ENCODE results near the gene GAS7. TPM values are rescaled to one million over a fixed set of nuclear protein-coding genes. Genes with fewer than 3 reads are reported as not detected.
A peak's percentile ranks its signal among the peaks of the same experiment; 100 is the strongest.

The GAS7 gene
- total RNA-seq, result 81.5 TPM
- long read RNA-seq, transcript GAS7-219 (14 exons, 3,535 nt), result major isoform, 6 of 64 reads
- long read RNA-seq, partial matches to known transcripts, result 8 of 64 reads
- long read RNA-seq, other reads (novel, unspliced or antisense), result 50 of 64 reads

GRCh38 chr17:10198509-10199249 lies at the start of gene GAS7:
Gene GAS7 (minus strand): TSS chr17:10198606.
- peak; percentile 92 for DNase-seq (ENCODE audit: low spot score)

- no peak for DNase-seq (ENCODE audit: low spot score)
Measured at GRCh38 chr17:10247810-10248209, 49.4 kb upstream of the GAS7 start.

GRCh38 chr17:10243883-10244844 lies 45.8 kb upstream of the GAS7 start:
- no peak for DNase-seq (ENCODE audit: low spot score)

GRCh38 chr17:10241781-10242180 lies 43.4 kb upstream of the GAS7 start:
- no peak for DNase-seq (ENCODE audit: low spot score)

GRCh38 chr17:10238661-10239060 lies 40.3 kb upstream of the GAS7 start:
- no peak for DNase-seq (ENCODE audit: low spot score)

GRCh38 chr17:10234033-10234432 lies 35.6 kb upstream of the GAS7 start:
- DNase-seq (ENCODE audit: low spot score), result no peak

- no peak for DNase-seq (ENCODE audit: low spot score)
Measured at GRCh38 chr17:10233161-10233560, 34.8 kb upstream of the GAS7 start.

GRCh38 chr17:10229181-10229580 lies 30.8 kb upstream of the GAS7 start:
- DNase-seq (ENCODE audit: low spot score), result no peak

- DNase-seq (ENCODE audit: low spot score), result no peak
Measured at GRCh38 chr17:10226930-10227695, 28.7 kb upstream of the GAS7 start.

GRCh38 chr17:10224582-10225195 lies 26.3 kb upstream of the GAS7 start:
- no peak for DNase-seq (ENCODE audit: low spot score)

- no peak for DNase-seq (ENCODE audit: low spot score)
Measured at GRCh38 chr17:10219193-10219592, 20.8 kb upstream of the GAS7 start.

- peak; percentile 28 for DNase-seq (ENCODE audit: low spot score)
Measured at GRCh38 chr17:10217916-10218315, 19.5 kb upstream of the GAS7 start.

GRCh38 chr17:10216213-10216938 lies 18.0 kb upstream of the GAS7 start:
- no peak for DNase-seq (ENCODE audit: low spot score)

GRCh38 chr17:10215286-10215685 lies 16.9 kb upstream of the GAS7 start:
- no peak for DNase-seq (ENCODE audit: low spot score)

GRCh38 chr17:10211666-10212065 lies 13.3 kb upstream of the GAS7 start:
- DNase-seq (ENCODE audit: low spot score), result no peak

GRCh38 chr17:10210151-10210574 lies 11.8 kb upstream of the GAS7 start:
- DNase-seq (ENCODE audit: low spot score), result no peak

GRCh38 chr17:10208604-10209193 lies 10.3 kb upstream of the GAS7 start:
- no peak for DNase-seq (ENCODE audit: low spot score)

- no peak for DNase-seq (ENCODE audit: low spot score)
Measured at GRCh38 chr17:10207153-10207552, 8.7 kb upstream of the GAS7 start.

- no peak for DNase-seq (ENCODE audit: low spot score)
Measured at GRCh38 chr17:10205549-10206185, 7.3 kb upstream of the GAS7 start.

Measured in mesenteric fat pad (tissue), 1 donor.